ENCODE measurements around the gene GPC3. TPM values are rescaled to one million over a fixed set of nuclear protein-coding genes. Genes with fewer than 3 reads are reported as not detected.

Gene GPC3
- total RNA-seq, 1 donor from 2014 or later: 4.2 TPM

GRCh38 chrX:133792198-133792953 is 193.0 kb downstream of the GPC3 start:
- H3K27ac Mint-ChIP-seq (ENCODE audit: unreplicated experiment): peak overlapping the region; percentile 95
- TF ChIP-seq CTCF (IDR thresholded peaks at IDR 0.05; ENCODE audit: partially characterized antibody, unreplicated experiment): peak; percentile 97

GRCh38 chrX:133789829-133790228 is 195.6 kb downstream of the GPC3 start:
- no peak for TF ChIP-seq CTCF (IDR thresholded peaks at IDR 0.05; ENCODE audit: partially characterized antibody, unreplicated experiment)
- no peak overlapping the region for H3K27ac Mint-ChIP-seq (ENCODE audit: unreplicated experiment)
- no peak for DNase-seq
- H3K4me3 Mint-ChIP-seq (ENCODE audit: unreplicated experiment): no peak overlapping the region
- H3K27me3 Mint-ChIP-seq (ENCODE audit: unreplicated experiment): no peaks in the 10 kb centered on the region
- peaks cover 13% of the 10 kb centered on the region for H3K4me1 Mint-ChIP-seq (ENCODE audit: low read depth, unreplicated experiment)
- H3K36me3 Mint-ChIP-seq (ENCODE audit: unreplicated experiment): no peaks in the 10 kb centered on the region
- H3K9me3 Mint-ChIP-seq (ENCODE audit: unreplicated experiment): peaks cover under 1% of the 10 kb centered on the region

More at GRCh38 chrX:133792198-133792953, 193.0 kb downstream of the GPC3 start:
- Mint-ChIP-seq H3K27me3 (ENCODE audit: unreplicated experiment) (no peaks in the 10 kb centered on the region), H3K36me3 (ENCODE audit: unreplicated experiment) (no peaks in the 10 kb centered on the region), H3K9me3 (ENCODE audit: unreplicated experiment) (no peaks in the 10 kb centered on the region), H3K4me3 (ENCODE audit: unreplicated experiment) (no peak overlapping the region), H3K4me1 (ENCODE audit: low read depth, unreplicated experiment) (peaks cover 13% of the 10 kb centered on the region)
- peak; percentile 61 for DNase-seq

- Mint-ChIP-seq H3K4me1 (ENCODE audit: low read depth, unreplicated experiment) (peaks cover 16% of the 10 kb centered on the region), H3K9me3 (ENCODE audit: unreplicated experiment) (peaks cover 3% of the 10 kb centered on the region), H3K4me3 (ENCODE audit: unreplicated experiment) (no peak overlapping the region), H3K36me3 (ENCODE audit: unreplicated experiment) (no peaks in the 10 kb centered on the region), H3K27me3 (ENCODE audit: unreplicated experiment) (no peaks in the 10 kb centered on the region), H3K27ac (ENCODE audit: unreplicated experiment) (peak overlapping the region; percentile 36)
- peak; percentile 14 for DNase-seq
- no peak for TF ChIP-seq CTCF (IDR thresholded peaks at IDR 0.05; ENCODE audit: partially characterized antibody, unreplicated experiment)
These were observed 199.0 kb downstream of the GPC3 start for GRCh38 chrX:133786382-133786781.

- H3K4me3 Mint-ChIP-seq (ENCODE audit: unreplicated experiment): no peak overlapping the region
These were observed 202.1 kb downstream of the GPC3 start for GRCh38 chrX:133783274-133783673.

More at GRCh38 chrX:133783274-133783673, 202.1 kb downstream of the GPC3 start:
- Mint-ChIP-seq H3K27me3 (ENCODE audit: unreplicated experiment) (peaks cover 3% of the 10 kb centered on the region), H3K27ac (ENCODE audit: unreplicated experiment) (no peak overlapping the region), H3K4me1 (ENCODE audit: low read depth, unreplicated experiment) (peaks cover 22% of the 10 kb centered on the region), H3K9me3 (ENCODE audit: unreplicated experiment) (peaks cover 3% of the 10 kb centered on the region), H3K36me3 (ENCODE audit: unreplicated experiment) (no peaks in the 10 kb centered on the region)
- DNase-seq: no peak
- no peak for TF ChIP-seq CTCF (IDR thresholded peaks at IDR 0.05; ENCODE audit: partially characterized antibody, unreplicated experiment)

Measured in glutamatergic neuron (in vitro differentiated cells).